ENCODE results near the gene IVD.

DNA sequence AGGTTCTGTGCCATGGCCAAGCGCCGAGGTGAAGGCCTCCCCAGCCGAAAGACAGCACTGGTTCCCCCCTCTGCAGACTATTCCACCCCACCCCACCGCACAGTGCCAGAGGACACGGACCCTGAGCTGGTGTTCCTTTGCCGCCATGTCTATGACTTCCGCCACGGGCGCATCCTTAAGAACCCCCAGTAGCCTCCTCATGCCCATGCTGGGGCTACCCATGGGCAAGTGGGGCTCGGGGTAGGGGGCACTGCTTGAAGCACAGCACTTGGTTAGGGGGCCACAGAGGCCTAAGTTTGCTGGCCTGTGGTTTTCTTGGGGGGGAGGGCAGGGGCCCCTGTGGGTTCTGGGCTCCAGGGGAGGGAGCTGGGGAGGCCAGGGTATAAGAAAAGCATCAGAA lies 60.3 kb downstream of the IVD start:
- TF ChIP-seq, protein P1, sequence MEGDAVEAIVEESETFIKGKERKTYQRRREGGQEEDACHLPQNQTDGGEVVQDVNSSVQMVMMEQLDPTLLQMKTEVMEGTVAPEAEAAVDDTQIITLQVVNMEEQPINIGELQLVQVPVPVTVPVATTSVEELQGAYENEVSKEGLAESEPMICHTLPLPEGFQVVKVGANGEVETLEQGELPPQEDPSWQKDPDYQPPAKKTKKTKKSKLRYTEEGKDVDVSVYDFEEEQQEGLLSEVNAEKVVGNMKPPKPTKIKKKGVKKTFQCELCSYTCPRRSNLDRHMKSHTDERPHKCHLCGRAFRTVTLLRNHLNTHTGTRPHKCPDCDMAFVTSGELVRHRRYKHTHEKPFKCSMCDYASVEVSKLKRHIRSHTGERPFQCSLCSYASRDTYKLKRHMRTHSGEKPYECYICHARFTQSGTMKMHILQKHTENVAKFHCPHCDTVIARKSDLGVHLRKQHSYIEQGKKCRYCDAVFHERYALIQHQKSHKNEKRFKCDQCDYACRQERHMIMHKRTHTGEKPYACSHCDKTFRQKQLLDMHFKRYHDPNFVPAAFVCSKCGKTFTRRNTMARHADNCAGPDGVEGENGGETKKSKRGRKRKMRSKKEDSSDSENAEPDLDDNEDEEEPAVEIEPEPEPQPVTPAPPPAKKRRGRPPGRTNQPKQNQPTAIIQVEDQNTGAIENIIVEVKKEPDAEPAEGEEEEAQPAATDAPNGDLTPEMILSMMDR (IDR thresholded peaks at IDR 0.05; ENCODE audit: low read depth, low read length), result no peak
- TF ChIP-seq POLR2A (IDR thresholded peaks at IDR 0.05; ENCODE audit: extremely low read depth, insufficient read length), result no peak
- TF ChIP-seq, protein P2, sequence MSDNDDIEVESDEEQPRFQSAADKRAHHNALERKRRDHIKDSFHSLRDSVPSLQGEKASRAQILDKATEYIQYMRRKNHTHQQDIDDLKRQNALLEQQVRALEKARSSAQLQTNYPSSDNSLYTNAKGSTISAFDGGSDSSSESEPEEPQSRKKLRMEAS (IDR thresholded peaks at IDR 0.05; ENCODE audit: low read depth, low read length), result no peak

Data from NB4 (cell line).